NCI-H2029 treated with DMSO at 0.1 percent for 48 hours (cell line): ENCODE results near the gene SHQ1.
A peak's percentile ranks its signal among the peaks of the same experiment; 100 is the strongest.

Experiments used
- DNase-seq: peaks from one replicate; lab custom pipeline; 2025; lab: John Stamatoyannopoulos, UW

SHQ1 gene

DNA sequence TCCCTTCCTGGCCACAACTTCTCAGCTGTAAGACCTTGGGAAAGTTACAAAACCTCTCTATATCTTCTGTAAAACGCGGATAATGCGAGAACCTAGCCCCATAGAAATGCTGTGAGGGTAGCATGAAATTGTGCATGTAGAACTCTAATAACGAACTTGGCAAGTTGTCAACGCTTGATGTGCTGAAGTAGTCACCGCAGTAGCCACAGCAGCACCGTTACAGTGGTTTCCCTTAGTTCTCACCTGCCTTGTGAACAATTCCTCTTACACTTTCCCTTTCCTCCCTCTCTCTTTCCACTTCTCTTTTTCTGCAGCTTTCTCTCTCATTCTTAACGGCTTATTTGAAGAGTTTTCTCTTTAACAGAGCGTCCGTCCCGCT lies 447 bp upstream of the SHQ1 start:
- no peak for DNase-seq

DNA sequence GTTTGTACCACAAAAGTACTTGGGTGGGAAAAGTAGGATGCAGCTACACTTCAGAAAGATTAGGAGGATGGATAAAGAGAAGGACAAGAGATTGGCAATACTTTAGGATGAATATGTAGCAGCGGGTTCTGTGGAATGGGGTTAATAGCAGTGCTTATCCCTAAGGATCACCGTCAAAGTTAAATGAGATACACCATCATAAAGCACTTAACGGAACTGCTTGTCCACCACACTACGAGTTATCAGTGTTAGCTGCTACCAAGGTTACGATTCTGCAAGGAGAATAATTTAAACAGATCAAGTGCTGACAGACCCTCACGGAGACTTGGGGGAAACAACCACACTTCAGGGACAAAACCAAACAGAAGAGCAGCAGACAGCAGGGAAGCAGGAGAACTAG lies 963 bp downstream of the SHQ1 start:
- DNase-seq, result no peak

DNA sequence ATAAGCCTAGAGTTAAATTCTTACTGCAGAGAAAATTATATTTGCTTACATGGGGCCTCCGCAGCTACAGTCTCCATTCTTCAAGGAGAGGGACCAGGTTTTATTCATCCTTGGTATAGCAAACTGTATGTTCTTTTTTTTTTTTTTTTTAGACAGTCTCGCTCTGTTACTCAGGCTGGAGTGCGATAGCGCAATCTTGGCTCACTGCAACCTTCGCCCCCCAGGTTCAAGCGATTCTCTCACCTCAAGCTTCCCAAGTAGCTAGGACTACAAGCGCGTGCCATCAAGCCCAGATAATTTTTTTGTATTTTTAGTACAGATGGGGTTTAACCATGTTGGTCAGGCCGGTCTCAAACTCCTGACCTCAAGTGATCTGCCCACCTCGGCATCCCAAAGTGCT lies 2.1 kb downstream of the SHQ1 start:
- no peak for DNase-seq

DNA sequence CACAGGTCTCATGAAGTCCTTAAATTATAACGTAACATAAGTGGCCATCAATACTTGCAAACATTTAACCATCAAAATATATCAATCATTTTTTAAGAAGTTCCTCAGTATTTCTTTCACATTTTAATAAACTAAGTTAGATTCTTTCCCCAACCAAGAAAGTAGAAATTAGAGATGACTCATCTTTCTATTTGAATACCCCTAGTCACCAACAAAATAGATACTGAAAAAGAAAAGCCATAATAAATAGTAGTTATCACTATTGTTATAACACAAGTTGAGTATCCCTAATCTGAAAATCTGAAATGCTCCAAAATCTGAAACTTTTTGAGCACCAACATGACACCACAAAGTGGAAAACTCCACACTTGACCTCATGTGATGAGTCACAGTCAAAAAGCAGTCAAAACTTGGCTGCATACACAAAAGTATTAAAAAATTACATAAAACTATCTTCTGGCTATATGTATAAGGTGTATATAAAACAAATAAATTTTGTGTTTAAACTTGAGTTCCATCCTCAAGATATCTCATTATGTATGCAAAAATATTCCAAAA lies 3.7 kb downstream of the SHQ1 start:
- no peak for DNase-seq

DNA sequence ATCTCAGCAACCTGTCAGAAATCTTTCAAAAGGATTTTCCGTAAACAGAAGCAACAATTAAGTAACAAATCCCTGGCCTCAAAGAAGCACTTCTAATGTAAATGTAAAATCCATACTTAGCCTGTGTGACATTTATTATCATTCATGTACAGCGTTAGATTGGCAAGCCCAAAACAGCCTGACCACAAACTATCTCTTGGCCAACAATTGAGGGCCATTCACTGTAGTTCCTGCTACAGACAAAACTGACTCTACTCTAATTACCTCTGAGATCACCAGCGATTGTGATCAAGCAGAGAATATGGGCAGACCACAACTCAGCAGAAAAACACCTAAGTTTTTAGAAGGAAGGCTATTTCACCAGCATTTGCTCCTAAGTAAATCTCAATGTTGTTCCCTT lies 9.2 kb downstream of the SHQ1 start:
- peak; percentile 28 for DNase-seq

DNA sequence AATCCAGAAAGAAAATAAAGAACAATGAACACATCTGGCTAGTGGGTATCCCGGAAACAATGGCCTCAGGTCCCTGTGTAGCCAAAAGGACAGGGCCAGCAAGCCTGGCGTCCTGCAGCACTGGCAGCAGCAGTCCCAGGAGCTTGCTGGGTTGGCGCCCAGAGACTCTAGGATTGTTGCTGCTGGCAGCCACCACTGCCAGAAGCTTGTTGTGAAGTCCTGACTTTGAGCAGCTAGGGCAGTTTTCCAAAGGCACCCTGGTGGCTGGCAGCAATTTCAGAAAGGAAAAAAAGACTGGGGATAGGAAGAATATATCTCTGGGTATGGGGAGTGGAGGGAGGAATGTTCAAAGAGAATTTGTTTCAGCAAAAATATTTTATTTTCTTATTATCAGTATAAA lies 11.3 kb downstream of the SHQ1 start:
- DNase-seq, result no peak

DNA sequence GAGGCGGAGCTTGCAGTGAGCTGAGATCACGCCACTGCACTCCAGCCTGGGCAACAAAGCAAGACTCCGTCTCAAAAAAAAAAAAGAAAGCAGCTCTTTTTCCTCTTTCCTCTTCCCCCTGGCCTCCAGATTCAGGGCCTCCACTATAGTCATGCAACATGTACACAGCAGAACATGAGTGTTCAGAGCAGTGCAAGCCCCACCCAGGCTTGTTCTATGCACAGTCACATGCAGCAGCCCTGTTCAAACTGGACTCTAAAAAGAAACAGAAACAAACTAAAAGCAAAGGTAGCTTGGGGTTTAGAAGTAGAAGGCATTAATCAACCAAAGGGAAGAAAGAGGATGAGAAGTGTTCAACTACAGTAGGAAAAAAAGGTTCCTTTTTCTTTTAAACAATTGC lies 11.8 kb downstream of the SHQ1 start:
- no peak for DNase-seq

DNA sequence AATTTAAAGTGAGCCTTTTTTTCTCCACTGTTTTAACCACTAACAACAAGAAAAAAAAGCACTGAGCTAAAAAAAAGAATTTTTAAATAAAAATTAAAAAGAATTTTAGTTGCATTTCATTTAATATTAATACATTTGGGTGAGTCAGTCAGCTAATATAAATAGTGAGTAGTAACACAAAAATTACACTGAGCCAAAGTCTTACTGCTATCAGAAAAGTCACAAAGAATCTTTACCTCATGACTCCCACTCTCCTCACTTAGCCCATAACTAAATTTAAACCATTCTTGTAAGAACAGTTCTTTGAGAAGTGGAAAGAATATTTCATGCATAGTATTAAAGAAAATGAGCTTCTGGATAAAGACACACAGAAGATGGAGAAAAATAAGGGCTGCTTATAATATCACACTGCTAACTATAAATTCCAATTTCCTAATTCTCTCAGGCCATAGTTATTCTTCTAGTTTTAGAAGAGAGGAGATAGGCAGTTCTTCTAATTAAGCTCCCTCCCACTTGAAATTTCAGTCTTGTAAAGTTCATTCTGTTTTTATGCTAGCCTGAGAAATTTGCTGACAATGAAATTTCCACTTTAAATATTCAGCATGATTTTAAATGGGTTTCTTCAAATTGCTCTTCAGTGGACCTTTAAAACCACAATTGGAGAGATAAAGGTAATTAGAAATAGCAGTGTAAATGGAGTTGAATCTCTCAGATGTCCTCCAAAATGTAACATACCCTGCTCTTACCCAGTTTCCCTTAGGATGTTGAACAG lies 17.6 kb downstream of the SHQ1 start:
- DNase-seq, result no peak

DNA sequence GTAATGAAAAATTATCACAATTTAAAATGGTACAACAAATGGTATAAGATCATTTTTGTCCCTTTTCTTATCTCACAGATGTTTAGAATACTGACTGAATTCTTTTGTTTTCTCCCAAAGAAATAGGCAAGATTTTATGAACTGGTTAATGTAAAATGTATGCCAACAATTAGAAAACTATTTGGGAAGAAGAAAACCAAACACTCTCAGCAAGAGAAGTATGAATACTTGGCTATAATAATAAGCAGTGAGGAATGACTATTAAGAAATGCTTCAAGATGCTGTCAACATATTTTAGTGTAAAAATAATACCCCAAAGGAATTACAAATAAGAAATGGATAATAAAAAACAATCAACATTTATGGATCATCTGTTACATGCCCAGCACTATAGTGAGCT lies 18.5 kb downstream of the SHQ1 start:
- no peak for DNase-seq

DNA sequence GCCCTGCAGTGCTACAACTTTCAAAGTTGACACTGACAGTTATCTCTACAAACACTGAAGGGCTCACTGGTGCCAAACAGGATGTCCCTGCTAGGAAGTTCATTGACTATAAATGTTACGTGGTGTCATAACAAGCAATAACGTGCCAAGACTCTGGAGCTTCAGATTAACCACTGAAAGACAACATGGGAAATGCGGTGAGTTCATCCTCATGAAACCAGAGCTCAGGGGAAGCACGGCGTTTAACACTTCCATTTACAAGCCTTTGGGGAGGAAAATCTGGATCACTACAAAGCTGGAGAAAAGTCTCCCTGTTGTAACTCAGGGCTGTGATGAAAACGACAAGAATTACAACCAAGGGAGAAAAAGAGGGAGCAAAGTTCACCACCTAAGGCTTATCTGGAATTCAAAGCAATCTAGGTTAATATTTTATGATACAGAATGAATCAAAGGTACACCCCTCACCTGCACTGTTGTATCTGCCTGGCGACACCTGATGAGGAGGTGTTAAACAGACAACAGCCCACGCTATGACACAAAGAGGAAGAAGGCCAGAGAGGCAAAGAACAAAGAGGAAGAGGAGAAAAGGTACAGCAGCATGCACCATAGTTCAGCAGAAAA lies 27.0 kb downstream of the SHQ1 start:
- peak; percentile 28 for DNase-seq

DNA sequence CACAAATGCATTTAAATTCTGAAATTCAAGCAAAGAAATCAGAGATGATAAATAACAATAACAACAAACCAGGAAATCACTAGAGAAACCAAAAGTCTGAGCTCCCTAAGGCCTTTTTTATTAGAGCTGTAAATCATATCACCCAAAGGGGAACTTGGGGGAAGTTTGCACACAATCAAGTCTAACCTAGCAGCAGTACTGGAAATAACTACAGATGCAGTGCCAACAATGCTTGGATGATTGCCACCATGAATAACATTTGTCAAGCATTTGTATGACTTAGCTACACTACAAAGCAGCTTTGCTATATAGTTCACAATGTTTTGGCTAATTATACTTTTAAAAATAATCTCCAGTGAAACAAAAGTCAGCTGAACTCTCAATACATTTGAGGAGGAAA lies 27.8 kb downstream of the SHQ1 start:
- no peak for DNase-seq

DNA sequence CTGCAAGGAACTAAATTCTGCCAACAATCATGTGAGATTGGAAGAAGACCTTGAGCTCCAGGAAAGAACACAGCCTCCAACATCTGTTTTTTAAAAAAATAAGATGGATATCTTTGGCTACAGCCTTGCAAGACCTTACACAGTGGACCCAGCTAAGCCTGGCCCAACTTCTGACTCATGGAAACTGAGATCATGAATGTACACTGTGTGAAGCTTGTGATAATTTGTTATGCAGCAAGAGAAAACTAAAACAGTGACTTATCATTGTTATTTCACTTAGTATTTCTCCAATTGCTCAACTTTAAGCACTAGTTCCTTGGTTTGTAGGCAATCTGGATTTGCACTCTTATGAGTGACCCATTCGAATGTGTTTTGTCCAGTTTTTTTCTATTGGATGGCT lies 29.3 kb downstream of the SHQ1 start:
- DNase-seq, result no peak

DNA sequence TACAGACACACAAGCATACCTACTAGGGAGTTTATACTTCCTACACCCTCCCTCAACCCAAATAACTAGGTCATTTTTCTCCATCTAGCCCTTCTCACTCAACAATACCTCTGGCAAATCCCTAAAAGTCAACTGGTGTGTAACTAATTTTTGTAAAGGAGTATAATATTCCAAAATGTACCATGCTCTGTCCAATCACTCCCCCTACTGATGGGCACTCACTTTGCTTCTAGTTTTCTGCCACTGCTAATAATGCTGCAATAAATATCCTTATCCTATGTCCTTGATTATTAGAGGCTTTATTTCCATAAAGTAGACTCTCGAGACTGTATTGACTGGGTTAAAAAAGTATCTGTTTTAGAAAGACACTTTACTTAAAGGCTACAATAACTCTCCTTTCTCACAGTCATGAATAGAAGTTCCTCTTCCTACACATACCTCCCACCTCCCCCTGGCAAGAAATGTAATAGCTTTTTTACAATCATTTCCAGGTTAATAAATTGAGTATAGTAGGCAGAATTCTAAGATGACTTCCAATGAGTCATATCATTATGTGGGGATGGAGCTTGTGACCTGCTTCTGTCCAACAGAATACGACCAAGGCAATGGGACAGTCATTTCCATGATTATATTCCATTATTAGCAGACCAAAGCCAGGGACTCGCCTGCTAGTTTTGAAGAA lies 30.0 kb downstream of the SHQ1 start:
- peak; percentile 16 for DNase-seq

DNA sequence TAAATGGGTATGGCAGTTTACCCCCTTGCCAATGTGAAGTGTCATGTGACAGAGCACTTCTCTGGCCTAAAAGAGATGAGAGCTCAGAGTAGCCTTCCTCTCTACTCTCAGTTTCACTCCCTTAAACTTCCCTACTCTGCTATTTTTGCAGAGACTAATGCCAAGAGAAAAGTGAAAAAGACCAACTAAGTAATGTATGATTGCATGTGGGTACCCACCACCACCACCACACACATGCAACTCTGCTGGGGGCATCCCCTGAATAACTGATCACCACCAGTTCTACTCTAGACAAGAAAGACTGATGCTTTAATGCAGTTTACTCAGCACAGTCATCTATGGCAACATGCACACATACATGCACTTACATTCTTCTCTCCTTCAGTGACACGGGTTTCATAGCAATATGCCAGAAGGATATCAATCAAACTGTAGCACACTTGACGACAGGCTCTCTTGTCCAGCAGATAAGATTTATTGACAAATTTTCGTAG lies 31.3 kb downstream of the SHQ1 start:
- no peak for DNase-seq

DNA sequence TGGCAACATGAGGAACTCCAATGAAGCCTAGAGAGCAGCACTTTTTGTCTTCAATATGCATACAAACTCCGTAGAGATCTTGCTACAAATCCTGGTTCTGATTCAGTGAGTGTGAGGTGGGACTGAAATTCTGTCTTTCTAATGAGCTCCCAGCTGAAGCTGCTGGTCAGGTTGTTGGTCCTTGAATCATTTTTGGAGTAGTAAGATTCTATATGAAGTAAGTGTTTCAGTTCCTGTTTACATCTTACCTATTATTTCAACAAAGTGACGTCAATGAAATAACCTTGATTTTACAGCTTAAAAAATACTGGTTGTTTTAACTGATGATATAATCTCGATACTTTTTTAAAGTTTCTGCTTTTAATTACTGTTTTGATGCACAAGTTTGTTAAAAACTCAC lies 33.9 kb downstream of the SHQ1 start:
- no peak for DNase-seq

DNA sequence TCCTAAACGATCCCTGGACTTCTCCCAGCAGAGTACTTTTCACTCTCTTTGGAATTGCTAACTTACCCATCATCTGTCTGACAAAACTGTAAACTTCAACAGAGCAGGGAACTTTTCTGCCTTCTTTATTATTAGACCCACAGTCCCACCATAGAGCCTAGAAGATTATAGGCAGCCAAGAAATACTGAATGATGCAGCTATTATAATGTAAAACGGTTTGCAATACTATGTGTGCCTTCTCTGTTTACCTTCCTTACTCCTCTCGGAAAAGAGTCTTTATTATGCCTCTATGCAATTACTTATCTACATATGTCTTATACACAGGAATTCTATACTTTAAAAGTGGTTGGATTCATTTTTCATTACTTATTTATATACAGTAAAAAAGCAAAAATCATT lies 36.0 kb downstream of the SHQ1 start:
- no peak for DNase-seq

DNA sequence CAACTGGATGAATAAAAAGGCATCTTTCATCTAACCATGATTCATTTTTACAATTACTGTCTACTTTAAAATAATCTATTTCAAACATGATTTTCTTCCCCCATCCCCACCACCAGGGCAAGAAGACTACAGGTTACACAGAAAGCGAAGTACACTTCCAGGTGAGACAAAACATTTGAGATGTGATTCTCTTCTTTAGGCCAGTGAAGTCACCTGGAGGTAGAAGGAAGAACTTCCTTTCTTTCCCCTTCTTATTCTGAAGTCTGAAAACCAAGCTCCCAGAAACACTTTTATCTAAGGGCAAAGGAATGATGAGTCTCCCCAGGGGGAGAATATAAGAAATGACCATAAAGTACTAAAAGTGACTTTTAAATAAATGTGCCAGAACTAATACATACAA lies 36.7 kb downstream of the SHQ1 start:
- no peak for DNase-seq

DNA sequence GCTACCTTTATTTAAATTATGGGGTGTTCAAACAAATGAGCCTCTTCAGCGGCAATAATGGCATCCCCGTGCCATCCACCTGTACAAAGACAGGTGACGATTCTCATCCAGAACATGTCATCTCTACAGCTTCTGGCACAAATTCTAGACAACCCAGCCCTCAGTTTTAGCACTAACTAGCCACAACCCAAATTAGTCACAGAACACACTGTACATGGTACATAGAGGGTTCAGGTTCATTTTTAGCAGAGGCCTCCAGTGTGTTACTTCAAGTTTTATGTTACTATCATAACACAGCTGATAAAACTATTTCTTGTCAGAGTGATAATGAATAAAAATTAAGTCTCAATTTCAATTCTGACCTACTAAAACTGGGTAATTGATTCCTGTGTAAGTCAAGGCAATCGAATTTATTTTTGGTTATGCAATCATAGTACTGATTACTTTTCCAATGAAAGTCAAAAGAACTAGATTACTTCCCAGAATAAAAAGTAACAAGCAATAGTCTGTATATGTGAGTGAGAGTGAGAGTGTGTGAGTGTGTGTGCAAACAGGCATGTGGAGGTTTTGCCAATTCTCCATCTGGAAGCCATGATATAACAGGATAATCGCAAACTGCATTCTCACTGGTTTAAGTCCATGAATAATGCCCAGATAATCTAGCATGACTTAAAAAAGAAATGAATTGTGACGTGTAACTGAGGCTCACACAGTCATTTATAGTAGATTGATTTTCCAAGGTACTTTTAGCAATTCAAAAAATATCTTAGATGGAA lies 37.4 kb downstream of the SHQ1 start:
- DNase-seq, result no peak

DNA sequence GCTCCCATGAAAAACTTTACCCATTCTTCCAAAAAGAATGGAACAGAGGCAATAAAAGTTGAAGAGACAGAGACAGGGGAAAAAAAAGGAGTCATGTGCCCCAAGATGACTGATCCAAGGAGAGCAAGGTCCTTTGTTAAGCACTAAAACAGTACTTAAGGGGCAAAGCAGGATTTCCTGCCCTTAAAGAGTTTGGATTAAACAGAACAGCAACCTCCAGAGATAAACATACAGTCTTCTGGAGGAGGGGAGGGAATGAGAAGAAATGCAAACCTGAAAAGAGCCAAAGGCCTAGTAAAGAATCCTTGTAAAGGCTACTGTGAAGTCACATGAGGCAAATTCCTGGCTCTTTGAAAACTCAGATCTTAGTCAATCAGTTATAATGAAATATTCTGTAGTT lies 38.2 kb downstream of the SHQ1 start:
- DNase-seq, result no peak

DNA sequence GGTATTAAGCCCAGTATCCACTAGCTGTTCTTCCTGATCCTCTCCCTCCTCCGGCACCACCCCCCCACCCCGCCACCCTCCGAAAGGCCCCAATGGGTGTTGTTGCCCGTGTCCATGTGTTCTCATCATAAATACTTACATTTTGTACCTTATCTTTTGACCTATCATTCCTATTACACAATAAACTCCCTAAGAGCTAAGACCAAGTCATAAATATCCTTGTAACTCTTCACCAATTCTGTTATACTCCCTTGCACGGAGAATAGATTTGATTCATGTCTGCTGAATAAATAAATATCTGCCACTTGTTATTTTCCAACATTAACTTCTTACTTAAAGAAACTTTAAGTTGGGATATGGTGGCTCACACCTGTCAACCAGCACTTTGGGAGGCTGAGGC lies 43.9 kb downstream of the SHQ1 start:
- DNase-seq, result no peak

DNA sequence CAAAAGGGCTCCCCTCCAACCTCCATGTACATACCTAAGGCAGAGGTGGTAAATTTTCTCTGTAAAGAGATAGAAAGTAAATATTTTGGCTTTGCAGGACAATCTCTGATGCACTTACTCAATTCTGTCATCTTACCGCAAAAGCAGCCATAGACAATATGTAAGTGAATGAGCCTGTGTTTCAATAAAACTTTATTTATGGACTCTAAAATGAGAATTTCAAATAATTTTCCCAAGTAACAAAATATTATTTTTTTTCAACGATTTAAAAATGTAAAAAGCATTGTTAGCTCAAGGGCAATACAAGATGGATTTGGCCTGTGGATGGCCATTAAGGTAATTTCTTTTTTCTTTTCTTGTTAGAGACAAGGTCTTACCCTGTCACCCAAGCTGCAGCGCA lies 44.7 kb downstream of the SHQ1 start:
- no peak for DNase-seq

DNA sequence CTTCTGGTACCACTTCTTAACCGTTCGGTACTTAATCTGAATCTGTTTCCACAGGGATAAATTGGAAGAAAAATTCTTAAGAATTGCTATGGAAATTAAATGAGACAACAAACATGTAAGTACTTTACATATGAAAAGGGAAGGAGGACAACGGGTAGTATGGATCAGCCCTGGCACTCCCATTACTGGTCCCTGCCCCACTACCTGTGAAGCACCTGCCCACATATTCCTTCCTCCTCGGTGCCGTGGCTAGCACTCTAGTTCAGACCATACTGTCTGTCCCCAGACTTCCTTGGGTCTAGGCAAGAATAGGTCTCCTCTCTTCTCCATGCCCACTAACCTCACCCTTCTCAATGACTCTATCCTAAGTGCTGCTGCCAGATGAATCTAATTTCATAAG lies 46.2 kb downstream of the SHQ1 start:
- DNase-seq, result no peak
